ENCODE measurements around the gene DUSP14. TPM values are rescaled to one million over a fixed set of nuclear protein-coding genes. Genes with fewer than 3 reads are reported as not detected.

The DUSP14 gene
- total and polyA plus RNA-seq, 2 experiments from 2014 or later, result 36.7 to 38.7 TPM

DNA sequence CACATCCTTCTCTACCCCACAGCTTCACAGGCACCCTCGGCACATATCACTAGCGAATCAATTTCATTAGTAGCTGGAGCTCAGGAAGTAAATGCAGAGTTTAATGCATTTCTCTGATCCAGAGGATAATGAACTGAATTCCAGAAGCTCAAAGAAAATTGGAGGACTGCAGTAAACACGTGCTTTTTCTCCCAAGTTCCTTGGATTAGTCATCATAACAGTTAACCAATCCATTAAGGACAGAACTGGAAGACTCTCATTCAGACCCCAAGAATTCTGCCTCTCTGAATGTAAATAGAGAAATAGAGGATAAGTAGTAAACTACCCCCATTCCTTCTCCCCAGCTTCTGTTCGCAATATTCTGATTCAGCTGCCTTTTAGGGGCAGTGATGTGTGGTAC lies 40.7 kb downstream of the DUSP14 start:
- H3K4me2 ChIP-seq, result no peak overlapping the region
- no peak for DNase-seq (ENCODE audit: low spot score)
- Mint-ChIP-seq H3K9me3 (no peaks in the 10 kb centered on the region), H3K4me3 (no peak overlapping the region), H3K4me1 (no peaks in the 10 kb centered on the region), H3K36me3 (ENCODE audit: low read depth) (peaks cover 8% of the 10 kb centered on the region), H3K27me3 (ENCODE audit: insufficient read depth, low read depth, poor library complexity) (no peaks in the 10 kb centered on the region), H3K27ac (no peak overlapping the region)
- no peaks in the 10 kb centered on the region; the same call in 1 of the 2 replicates for H3F3A ChIP-seq (replicated peaks; ENCODE audit: low read depth)
- no peaks in the 10 kb centered on the region for H3K4me1 ChIP-seq (ENCODE audit: insufficient read depth)
- no peak for ATAC-seq
- no peaks in the 10 kb centered on the region for H3K79me2 ChIP-seq (replicated peaks; ENCODE audit: insufficient read depth)
- no peak overlapping the region for H2AFZ ChIP-seq
- no peaks in the 10 kb centered on the region for H4K20me1 ChIP-seq (replicated peaks; ENCODE audit: insufficient read depth)
- H3K36me3 ChIP-seq (ENCODE audit: insufficient read depth), result peaks cover 5% of the 10 kb centered on the region; the same call in 1 of the 2 replicates
- TF ChIP-seq EZH2phosphoT487 (IDR thresholded peaks at IDR 0.05; ENCODE audit: unreplicated experiment), result no peak
- no peak for TF ChIP-seq EZH2 (IDR thresholded peaks at IDR 0.05; ENCODE audit: low read depth, unreplicated experiment)
- no peaks in the 10 kb centered on the region for H3K9me2 ChIP-seq (ENCODE audit: insufficient read depth)
- H3K4me3 ChIP-seq, result no peak overlapping the region
- no peak overlapping the region for H3K27ac ChIP-seq (ENCODE audit: low read depth)
- H3K27me3 ChIP-seq (ENCODE audit: insufficient read depth), result no peaks in the 10 kb centered on the region

DNA sequence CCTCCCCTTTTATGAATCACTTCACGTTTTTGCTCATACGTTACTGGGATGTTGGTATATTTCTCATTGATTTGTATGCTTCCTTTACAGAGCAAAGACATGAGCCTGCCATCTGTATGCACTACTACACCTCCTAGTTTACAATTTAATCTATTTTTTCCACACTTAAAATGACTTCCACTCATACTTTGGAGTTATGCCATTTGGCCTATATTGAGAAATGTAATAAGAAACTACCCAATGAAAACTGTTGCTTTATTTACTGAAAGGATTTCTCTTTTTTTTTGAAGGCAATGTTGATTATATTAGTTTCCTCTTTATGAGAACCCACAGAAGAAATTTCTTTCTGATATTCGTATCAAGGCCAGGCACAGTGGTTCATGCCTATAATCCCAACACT lies 43.1 kb downstream of the DUSP14 start:
- H3K9me3 Mint-ChIP-seq, result no peaks in the 10 kb centered on the region
- no peak overlapping the region for H2AFZ ChIP-seq
- no peaks in the 10 kb centered on the region for H3K4me1 ChIP-seq (ENCODE audit: insufficient read depth)
- H3K27me3 Mint-ChIP-seq (ENCODE audit: insufficient read depth, low read depth, poor library complexity), result no peaks in the 10 kb centered on the region
- no peak overlapping the region for H3K4me3 Mint-ChIP-seq
- ATAC-seq (no peak), DNase-seq (ENCODE audit: low spot score) (no peak)
- no peak overlapping the region for H3K4me3 ChIP-seq
- H3K36me3 Mint-ChIP-seq (ENCODE audit: low read depth), result peaks cover 24% of the 10 kb centered on the region
- H3K36me3 ChIP-seq (ENCODE audit: insufficient read depth), result peaks cover 16% of the 10 kb centered on the region
- no peaks in the 10 kb centered on the region for H4K20me1 ChIP-seq (replicated peaks; ENCODE audit: insufficient read depth)
- H3K79me2 ChIP-seq (replicated peaks; ENCODE audit: insufficient read depth), result no peaks in the 10 kb centered on the region
- H3K9me2 ChIP-seq (ENCODE audit: insufficient read depth), result no peaks in the 10 kb centered on the region
- H3K4me1 Mint-ChIP-seq, result no peaks in the 10 kb centered on the region
- no peak overlapping the region for H3K27ac ChIP-seq (ENCODE audit: low read depth)
- no peak overlapping the region for H3K4me2 ChIP-seq
- H3K27me3 ChIP-seq (ENCODE audit: insufficient read depth), result no peaks in the 10 kb centered on the region
- no peak overlapping the region for H3K27ac Mint-ChIP-seq
- no peaks in the 10 kb centered on the region; the same call in 1 of the 2 replicates for H3F3A ChIP-seq (replicated peaks; ENCODE audit: low read depth)
- TF ChIP-seq, protein P1, sequence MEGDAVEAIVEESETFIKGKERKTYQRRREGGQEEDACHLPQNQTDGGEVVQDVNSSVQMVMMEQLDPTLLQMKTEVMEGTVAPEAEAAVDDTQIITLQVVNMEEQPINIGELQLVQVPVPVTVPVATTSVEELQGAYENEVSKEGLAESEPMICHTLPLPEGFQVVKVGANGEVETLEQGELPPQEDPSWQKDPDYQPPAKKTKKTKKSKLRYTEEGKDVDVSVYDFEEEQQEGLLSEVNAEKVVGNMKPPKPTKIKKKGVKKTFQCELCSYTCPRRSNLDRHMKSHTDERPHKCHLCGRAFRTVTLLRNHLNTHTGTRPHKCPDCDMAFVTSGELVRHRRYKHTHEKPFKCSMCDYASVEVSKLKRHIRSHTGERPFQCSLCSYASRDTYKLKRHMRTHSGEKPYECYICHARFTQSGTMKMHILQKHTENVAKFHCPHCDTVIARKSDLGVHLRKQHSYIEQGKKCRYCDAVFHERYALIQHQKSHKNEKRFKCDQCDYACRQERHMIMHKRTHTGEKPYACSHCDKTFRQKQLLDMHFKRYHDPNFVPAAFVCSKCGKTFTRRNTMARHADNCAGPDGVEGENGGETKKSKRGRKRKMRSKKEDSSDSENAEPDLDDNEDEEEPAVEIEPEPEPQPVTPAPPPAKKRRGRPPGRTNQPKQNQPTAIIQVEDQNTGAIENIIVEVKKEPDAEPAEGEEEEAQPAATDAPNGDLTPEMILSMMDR (conservative IDR thresholded peaks at IDR 0.05; ENCODE audit: low read depth in 2 of 2), result no peak
- no peak for TF ChIP-seq STAT1 (IDR thresholded peaks at IDR 0.05; ENCODE audit: unreplicated experiment)
- no peak for TF ChIP-seq POLR2AphosphoS5 (IDR thresholded peaks at IDR 0.05; ENCODE audit: low read depth)
- no peak for TF ChIP-seq JUNB (IDR thresholded peaks at IDR 0.05; ENCODE audit: unreplicated experiment)
- TF ChIP-seq, protein P2, sequence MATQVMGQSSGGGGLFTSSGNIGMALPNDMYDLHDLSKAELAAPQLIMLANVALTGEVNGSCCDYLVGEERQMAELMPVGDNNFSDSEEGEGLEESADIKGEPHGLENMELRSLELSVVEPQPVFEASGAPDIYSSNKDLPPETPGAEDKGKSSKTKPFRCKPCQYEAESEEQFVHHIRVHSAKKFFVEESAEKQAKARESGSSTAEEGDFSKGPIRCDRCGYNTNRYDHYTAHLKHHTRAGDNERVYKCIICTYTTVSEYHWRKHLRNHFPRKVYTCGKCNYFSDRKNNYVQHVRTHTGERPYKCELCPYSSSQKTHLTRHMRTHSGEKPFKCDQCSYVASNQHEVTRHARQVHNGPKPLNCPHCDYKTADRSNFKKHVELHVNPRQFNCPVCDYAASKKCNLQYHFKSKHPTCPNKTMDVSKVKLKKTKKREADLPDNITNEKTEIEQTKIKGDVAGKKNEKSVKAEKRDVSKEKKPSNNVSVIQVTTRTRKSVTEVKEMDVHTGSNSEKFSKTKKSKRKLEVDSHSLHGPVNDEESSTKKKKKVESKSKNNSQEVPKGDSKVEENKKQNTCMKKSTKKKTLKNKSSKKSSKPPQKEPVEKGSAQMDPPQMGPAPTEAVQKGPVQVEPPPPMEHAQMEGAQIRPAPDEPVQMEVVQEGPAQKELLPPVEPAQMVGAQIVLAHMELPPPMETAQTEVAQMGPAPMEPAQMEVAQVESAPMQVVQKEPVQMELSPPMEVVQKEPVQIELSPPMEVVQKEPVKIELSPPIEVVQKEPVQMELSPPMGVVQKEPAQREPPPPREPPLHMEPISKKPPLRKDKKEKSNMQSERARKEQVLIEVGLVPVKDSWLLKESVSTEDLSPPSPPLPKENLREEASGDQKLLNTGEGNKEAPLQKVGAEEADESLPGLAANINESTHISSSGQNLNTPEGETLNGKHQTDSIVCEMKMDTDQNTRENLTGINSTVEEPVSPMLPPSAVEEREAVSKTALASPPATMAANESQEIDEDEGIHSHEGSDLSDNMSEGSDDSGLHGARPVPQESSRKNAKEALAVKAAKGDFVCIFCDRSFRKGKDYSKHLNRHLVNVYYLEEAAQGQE (IDR thresholded peaks at IDR 0.05; ENCODE audit: unreplicated experiment), result no peak
- TF ChIP-seq ZNF331 (CRISPR knock-in tag; IDR thresholded peaks at IDR 0.05; ENCODE audit: low read depth), result no peak
- no peak for TF ChIP-seq CREB1 (CRISPR knock-in tag; IDR thresholded peaks at IDR 0.05; ENCODE audit: low read depth)
- TF ChIP-seq, protein P3, sequence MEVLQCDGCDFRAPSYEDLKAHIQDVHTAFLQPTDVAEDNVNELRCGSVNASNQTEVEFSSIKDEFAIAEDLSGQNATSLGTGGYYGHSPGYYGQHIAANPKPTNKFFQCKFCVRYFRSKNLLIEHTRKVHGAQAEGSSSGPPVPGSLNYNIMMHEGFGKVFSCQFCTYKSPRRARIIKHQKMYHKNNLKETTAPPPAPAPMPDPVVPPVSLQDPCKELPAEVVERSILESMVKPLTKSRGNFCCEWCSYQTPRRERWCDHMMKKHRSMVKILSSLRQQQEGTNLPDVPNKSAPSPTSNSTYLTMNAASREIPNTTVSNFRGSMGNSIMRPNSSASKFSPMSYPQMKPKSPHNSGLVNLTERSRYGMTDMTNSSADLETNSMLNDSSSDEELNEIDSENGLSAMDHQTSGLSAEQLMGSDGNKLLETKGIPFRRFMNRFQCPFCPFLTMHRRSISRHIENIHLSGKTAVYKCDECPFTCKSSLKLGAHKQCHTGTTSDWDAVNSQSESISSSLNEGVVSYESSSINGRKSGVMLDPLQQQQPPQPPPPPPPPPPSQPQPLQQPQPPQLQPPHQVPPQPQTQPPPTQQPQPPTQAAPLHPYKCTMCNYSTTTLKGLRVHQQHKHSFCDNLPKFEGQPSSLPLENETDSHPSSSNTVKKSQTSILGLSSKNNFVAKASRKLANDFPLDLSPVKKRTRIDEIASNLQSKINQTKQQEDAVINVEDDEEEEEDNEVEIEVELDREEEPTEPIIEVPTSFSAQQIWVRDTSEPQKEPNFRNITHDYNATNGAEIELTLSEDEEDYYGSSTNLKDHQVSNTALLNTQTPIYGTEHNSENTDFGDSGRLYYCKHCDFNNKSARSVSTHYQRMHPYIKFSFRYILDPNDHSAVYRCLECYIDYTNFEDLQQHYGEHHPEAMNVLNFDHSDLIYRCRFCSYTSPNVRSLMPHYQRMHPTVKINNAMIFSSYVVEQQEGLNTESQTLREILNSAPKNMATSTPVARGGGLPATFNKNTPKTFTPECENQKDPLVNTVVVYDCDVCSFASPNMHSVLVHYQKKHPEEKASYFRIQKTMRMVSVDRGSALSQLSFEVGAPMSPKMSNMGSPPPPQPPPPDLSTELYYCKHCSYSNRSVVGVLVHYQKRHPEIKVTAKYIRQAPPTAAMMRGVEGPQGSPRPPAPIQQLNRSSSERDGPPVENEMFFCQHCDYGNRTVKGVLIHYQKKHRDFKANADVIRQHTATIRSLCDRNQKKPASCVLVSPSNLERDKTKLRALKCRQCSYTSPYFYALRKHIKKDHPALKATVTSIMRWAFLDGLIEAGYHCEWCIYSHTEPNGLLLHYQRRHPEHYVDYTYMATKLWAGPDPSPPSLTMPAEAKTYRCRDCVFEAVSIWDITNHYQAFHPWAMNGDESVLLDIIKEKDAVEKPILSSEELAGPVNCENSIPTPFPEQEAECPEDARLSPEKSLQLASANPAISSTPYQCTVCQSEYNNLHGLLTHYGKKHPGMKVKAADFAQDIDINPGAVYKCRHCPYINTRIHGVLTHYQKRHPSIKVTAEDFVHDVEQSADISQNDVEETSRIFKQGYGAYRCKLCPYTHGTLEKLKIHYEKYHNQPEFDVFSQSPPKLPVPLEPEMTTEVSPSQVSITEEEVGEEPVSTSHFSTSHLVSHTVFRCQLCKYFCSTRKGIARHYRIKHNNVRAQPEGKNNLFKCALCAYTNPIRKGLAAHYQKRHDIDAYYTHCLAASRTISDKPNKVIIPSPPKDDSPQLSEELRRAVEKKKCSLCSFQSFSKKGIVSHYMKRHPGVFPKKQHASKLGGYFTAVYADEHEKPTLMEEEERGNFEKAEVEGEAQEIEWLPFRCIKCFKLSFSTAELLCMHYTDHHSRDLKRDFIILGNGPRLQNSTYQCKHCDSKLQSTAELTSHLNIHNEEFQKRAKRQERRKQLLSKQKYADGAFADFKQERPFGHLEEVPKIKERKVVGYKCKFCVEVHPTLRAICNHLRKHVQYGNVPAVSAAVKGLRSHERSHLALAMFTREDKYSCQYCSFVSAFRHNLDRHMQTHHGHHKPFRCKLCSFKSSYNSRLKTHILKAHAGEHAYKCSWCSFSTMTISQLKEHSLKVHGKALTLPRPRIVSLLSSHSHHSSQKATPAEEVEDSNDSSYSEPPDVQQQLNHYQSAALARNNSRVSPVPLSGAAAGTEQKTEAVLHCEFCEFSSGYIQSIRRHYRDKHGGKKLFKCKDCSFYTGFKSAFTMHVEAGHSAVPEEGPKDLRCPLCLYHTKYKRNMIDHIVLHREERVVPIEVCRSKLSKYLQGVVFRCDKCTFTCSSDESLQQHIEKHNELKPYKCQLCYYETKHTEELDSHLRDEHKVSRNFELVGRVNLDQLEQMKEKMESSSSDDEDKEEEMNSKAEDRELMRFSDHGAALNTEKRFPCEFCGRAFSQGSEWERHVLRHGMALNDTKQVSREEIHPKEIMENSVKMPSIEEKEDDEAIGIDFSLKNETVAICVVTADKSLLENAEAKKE (CRISPR knock-in tag; IDR thresholded peaks at IDR 0.05), result no peak

All from GM23338 (cell line).